GM18520 (cell line): Measurements from ENCODE around the gene ASIC2.

Experiments
- ATAC-seq: cut with Tn5 transposase; IDR thresholded peaks from one replicate; pipeline ENCODE4 v1.9.1; 2021; ENCODE audit not compliant: unreplicated experiment

The ASIC2 gene

GRCh38 chr17:33028778-33029177, 264.3 kb downstream of the ASIC2 start:
- no peak for ATAC-seq

- no peak for ATAC-seq
Observed at GRCh38 chr17:33028061-33028460, 265.0 kb downstream of the ASIC2 start.

GRCh38 chr17:33024688-33025486, 268.2 kb downstream of the ASIC2 start:
- ATAC-seq, result no peak

- no peak for ATAC-seq
Observed at GRCh38 chr17:33023790-33024189, 269.3 kb downstream of the ASIC2 start.

GRCh38 chr17:33021731-33022408, 271.2 kb downstream of the ASIC2 start:
- ATAC-seq, result no peak

- ATAC-seq, result no peak
Observed at GRCh38 chr17:33019161-33019890, 273.8 kb downstream of the ASIC2 start.

- ATAC-seq, result no peak
Observed at GRCh38 chr17:33017366-33017765, 275.7 kb downstream of the ASIC2 start.

- no peak for ATAC-seq
Observed at GRCh38 chr17:33016920-33017319, 276.2 kb downstream of the ASIC2 start.

GRCh38 chr17:33015716-33016346, 277.3 kb downstream of the ASIC2 start:
- ATAC-seq, result no peak

GRCh38 chr17:33014751-33015150, 278.3 kb downstream of the ASIC2 start:
- ATAC-seq, result no peak

GRCh38 chr17:33013596-33014375, 279.3 kb downstream of the ASIC2 start:
- ATAC-seq, result no peak

- no peak for ATAC-seq
Observed at GRCh38 chr17:33012522-33013033, 280.5 kb downstream of the ASIC2 start.

- no peak for ATAC-seq
Observed at GRCh38 chr17:33009636-33010035, 283.5 kb downstream of the ASIC2 start.

GRCh38 chr17:33007186-33007585, 285.9 kb downstream of the ASIC2 start:
- ATAC-seq, result no peak

- ATAC-seq, result no peak
Observed at GRCh38 chr17:33002246-33002645, 290.8 kb downstream of the ASIC2 start.

GRCh38 chr17:32998887-32999228, 294.2 kb downstream of the ASIC2 start:
- no peak for ATAC-seq

GRCh38 chr17:32998111-32998886, 294.8 kb downstream of the ASIC2 start:
- ATAC-seq, result no peak

GRCh38 chr17:32995416-32996045, 297.6 kb downstream of the ASIC2 start:
- no peak for ATAC-seq

- no peak for ATAC-seq
Observed at GRCh38 chr17:32993977-32994376, 299.1 kb downstream of the ASIC2 start.
